HEK293T (cell line): ENCODE data around the gene RAB14.

Source experiments
- BHLHE40 ChIP-seq: fragments of 450-650 bp; IDR thresholded peaks from 2 replicates; pipeline ENCODE4 v1.6.1; 2016; ENCODE audit warnings: mild to moderate bottlenecking, moderate library complexity, borderline replicate concordance
- FOXM1 ChIP-seq: fragments of 450-650 bp; IDR thresholded peaks from 2 replicates; pipeline ENCODE4 v1.6.1; 2017; ENCODE audit warnings: mild to moderate bottlenecking, borderline replicate concordance
- L3MBTL2 ChIP-seq: fragments of 450-650 bp; conservative IDR thresholded peaks from 2 replicates; pipeline ENCODE4 v1.6.1; 2016; ENCODE audit warnings: mild to moderate bottlenecking
- LEF1 ChIP-seq: fragments of 450-650 bp; IDR thresholded peaks from 2 replicates; pipeline ENCODE4 v1.6.1; 2017; ENCODE audit warnings: mild to moderate bottlenecking, borderline replicate concordance
- NFRKB ChIP-seq: fragments of 450-650 bp; IDR thresholded peaks from 2 replicates; pipeline ENCODE4 v1.6.1; 2016; ENCODE audit warnings: mild to moderate bottlenecking, moderate library complexity
- SP1 ChIP-seq: fragments of 450-650 bp; IDR thresholded peaks from 2 replicates; pipeline ENCODE4 v1.6.1; 2017
- TARDBP ChIP-seq: fragments of 450-650 bp; IDR thresholded peaks from 2 replicates; pipeline ENCODE4 v1.6.1; 2016

DNA sequence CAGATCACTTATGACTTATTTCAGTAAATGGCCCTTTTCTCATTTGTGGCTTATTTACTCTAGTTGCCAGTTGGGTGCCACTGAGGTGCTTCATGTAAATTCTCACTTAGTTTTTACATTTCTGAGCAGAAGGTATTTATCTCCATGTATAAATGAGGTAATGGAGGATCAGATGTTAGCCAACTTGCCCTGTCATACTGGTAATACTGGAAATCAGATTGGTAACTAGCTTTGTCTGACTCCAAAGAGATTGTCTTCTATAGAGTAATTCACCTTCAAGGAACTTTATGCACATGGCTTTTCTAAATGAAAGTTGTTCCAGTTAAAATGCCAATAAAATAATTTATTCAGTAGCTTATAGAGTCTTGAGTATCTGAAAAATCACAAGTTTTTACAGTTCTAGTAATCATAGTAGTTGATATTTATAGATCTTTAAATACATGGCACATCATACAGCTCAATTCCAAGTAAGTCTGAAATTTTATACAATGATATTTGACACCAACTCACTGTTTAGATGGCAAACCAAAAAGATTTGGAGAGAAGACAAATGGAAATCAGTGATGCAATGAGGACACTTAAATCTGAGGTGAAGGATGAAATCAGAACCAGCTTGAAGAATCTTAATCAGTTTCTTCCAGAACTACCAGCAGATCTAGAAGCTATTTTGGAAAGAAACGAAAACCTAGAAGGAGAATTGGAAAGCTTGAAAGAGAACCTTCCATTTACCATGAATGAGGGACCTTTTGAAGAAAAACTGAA, 28.8 kb downstream of the RAB14 start:
- TF ChIP-seq BHLHE40 (no peak), SP1 (no peak), TARDBP (no peak), L3MBTL2 (no peak), FOXM1 (no peak), NFRKB (no peak), LEF1 (no peak)
